OCI-LY3 (cell line): ENCODE results near the gene HOOK2.

ENCODE experiments used
- EZH2phosphoT487 ChIP-seq: fragments of 200-600 bp; shearing (Covaris generic); IDR thresholded peaks from 2 replicates; pipeline ENCODE4 v1.6.1; 2018; ENCODE audit warnings: antibody characterized with exemption, mixed run types, low read depth
- TF ChIP-seq, protein P1 (sequence below): fragments of 200-600, 300-600 bp; sonication (generic); IDR thresholded peaks from 2 replicates; pipeline ENCODE4 v1.5.1; 2014; ENCODE audit warnings: antibody characterized with exemption, low read length, low read depth

DNA sequence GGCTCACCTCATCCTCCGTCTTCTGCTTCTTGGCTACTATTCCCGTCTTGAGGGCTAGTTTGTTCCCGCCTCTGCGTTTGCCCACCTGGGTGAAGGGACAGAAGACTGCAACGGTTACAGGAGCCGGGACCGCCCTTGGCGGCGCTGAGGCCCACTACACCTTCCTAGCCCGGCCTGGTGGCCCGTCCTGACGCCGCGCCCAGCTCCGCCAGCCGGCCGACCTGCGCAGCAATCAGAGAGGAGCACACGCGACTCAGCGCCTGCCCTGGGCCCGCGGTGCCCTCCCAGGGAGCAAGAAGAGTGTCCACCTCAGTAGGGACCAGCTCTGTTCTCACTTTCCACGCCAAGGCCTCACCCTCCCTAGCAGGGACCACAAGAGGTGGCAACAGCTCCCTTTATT lies 44.0 kb downstream of the HOOK2 start:
- TF ChIP-seq, protein P1, sequence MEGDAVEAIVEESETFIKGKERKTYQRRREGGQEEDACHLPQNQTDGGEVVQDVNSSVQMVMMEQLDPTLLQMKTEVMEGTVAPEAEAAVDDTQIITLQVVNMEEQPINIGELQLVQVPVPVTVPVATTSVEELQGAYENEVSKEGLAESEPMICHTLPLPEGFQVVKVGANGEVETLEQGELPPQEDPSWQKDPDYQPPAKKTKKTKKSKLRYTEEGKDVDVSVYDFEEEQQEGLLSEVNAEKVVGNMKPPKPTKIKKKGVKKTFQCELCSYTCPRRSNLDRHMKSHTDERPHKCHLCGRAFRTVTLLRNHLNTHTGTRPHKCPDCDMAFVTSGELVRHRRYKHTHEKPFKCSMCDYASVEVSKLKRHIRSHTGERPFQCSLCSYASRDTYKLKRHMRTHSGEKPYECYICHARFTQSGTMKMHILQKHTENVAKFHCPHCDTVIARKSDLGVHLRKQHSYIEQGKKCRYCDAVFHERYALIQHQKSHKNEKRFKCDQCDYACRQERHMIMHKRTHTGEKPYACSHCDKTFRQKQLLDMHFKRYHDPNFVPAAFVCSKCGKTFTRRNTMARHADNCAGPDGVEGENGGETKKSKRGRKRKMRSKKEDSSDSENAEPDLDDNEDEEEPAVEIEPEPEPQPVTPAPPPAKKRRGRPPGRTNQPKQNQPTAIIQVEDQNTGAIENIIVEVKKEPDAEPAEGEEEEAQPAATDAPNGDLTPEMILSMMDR, result no peak
- no peak for TF ChIP-seq EZH2phosphoT487
